AG10803 (cell line): ENCODE data around the gene SLC25A23.
A peak's percentile ranks its signal among the peaks of the same experiment; 100 is the strongest.

Experiments used
- DNase-seq: peaks from one replicate; pipeline ENCODE4 v3.0.0; 2010; ENCODE audit warnings: low read depth
- H3K4me3 ChIP-seq: 2 replicates; pipeline ENCODE4 v1.5.1; 2011; ENCODE audit warnings: mild to moderate bottlenecking, low read length, control low read depth
- TF ChIP-seq, protein P1 (sequence below): conservative IDR thresholded peaks from 2 replicates; pipeline ENCODE4 v1.5.1; 2011; ENCODE audit warnings: mild to moderate bottlenecking, low read length, control low read depth, inconsistent platforms

Gene SLC25A23

GRCh38 chr19:6478815-6479214, 19.2 kb upstream of the SLC25A23 start:
- H3K4me3 ChIP-seq, result no peak overlapping the region
- TF ChIP-seq, protein P1, sequence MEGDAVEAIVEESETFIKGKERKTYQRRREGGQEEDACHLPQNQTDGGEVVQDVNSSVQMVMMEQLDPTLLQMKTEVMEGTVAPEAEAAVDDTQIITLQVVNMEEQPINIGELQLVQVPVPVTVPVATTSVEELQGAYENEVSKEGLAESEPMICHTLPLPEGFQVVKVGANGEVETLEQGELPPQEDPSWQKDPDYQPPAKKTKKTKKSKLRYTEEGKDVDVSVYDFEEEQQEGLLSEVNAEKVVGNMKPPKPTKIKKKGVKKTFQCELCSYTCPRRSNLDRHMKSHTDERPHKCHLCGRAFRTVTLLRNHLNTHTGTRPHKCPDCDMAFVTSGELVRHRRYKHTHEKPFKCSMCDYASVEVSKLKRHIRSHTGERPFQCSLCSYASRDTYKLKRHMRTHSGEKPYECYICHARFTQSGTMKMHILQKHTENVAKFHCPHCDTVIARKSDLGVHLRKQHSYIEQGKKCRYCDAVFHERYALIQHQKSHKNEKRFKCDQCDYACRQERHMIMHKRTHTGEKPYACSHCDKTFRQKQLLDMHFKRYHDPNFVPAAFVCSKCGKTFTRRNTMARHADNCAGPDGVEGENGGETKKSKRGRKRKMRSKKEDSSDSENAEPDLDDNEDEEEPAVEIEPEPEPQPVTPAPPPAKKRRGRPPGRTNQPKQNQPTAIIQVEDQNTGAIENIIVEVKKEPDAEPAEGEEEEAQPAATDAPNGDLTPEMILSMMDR, result no peak
- DNase-seq, result no peak

DNA sequence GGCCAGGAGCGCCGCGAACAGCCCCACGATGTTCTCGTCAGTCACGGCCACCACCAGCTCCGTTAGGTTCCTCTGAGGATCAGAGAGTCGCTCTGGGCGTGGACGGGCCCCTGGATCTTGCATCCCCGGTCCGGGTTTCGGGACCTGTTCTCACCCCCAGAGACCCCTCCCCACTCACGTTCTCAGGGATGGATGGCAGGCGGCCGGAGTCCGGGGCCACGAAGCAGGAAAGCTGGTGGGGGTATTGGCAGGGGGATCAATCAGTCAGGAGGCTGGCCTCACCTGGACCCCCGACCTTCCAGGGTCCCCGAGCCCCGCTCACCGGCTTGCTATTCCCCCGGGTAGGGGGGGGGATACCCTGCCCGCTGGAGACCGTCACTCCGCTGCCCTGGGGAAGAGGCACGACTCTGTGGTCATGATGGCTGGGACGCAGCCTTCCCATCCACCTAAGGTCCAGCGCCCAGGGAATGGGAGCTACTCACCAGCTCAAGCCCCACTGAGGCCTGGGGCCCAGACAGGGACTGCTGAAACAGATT, 17.4 kb upstream of the SLC25A23 start:
- TF ChIP-seq, protein P1, result no peak
- no peak overlapping the region for H3K4me3 ChIP-seq
- no peak for DNase-seq

DNA sequence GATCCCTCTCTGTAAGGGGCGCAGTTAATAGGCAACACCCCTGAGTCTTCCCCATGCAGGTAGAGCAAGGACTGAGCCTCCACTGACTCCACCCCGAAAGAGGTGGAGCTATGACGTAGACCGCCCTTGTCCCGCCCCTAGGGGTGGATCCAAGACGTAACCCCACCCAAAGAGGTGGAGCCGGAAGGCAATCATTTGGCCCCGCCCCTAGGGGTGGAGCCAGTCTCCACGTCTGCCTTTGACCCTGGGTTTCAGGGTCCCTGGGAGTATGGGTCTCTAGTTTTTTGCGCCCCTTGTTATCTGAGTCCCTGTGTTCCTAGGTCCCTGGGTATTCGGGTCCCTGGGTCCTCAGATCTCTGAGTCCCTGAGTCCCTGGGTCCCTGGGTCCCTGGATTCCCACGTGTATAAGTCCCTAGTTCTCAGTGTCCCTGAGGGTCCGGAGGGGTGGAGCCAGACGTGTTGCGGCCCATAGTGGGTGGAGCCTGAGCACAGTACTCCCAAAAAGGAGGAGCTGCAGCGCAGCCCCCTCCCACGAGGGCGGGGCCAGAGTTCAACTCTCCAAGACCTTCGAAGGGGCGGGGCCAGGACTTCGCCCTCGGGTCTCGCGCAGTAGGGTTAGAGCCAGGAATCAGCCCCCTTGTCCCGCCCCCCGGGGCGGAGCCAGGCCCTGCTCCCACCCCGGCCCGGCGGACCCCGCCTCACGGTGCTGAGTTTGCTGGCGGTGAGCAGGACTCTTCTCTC, 16.7 kb upstream of the SLC25A23 start:
- no peak overlapping the region for H3K4me3 ChIP-seq
- DNase-seq, result peak; percentile 12
- TF ChIP-seq, protein P1, result no peak

DNA sequence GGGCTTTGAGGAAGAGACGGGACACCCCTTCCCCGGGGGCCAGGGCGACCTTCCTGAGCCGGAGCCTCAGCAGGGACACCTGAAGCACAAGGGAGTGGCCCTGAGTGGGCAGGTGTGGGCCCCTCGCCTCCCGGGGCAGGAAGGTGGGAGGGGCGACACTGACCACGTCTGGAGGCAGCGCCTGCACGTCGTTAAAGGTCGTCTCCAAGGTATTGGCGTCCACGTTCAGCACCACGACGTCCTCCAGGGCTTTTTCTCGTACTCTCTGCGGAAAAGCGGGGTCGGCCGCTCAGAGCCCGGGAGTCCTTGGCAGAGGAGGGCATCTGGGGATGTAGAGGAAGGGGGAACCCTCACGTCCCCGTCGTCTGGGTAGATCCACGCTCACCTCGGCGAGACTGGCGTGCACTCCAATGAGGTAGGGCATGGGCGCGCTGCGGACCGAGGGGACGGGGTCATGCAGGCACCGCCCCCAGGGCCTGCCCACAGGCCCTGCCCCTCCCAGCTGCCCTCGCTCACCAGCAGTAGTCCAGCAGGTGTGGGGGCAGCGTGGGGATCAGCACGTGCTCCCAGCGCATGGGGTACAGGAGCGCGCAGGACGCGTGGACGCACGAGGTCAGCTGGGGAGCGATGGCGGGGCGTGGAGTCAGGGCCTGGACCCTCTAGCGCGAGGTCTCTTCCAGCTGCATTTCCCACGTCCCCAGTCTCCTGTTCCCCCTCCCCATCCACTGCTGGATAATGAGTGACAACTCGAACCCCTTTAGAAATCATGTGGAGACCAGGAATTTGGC, 15.9 kb upstream of the SLC25A23 start:
- H3K4me3 ChIP-seq, result no peak overlapping the region
- DNase-seq, result no peak
- TF ChIP-seq, protein P1, result no peak

DNA sequence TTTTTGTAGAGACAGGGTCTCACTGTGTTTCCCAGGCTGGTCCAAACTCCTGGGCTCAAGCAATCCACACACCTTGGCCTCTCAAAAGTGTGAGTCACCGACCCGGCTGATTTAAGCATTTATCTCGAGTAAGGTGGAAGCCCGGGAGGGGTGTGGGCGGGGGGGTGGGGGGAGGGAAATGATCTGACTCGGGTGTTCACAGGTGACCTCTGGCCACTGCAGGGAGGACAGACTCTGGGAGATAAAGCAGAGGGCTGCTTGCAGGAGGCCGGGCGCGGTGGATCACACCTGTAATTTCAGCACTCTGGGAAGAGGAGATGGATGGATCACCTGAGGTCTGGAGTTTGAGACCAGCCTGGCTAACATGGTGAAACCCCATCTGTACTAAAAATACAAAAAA, 14.1 kb upstream of the SLC25A23 start:
- no peak overlapping the region for H3K4me3 ChIP-seq
- TF ChIP-seq, protein P1, result no peak
- no peak for DNase-seq

GRCh38 chr19:6472713-6473112, 13.1 kb upstream of the SLC25A23 start:
- TF ChIP-seq, protein P1, result no peak
- no peak for DNase-seq
- H3K4me3 ChIP-seq, result no peak overlapping the region

DNA sequence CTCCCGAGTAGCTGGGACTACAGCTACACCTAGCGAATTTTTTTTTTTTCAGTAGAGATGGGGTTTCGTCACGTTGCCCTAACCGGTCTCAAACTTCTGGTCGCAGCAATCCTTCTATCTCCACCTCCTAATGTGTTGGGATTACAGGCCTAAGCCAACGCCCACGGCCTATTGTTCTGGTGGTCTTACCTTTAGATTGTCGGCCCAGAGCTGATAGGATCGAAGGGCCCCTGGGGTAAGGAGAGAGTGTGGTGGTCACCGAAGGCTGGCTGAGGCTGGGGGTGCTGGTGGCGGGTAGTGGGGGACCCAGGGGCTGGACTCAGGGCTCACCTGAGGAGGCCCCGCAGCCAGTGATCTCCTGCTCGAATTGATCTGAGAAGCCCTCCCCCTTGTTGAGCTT, 11.5 kb upstream of the SLC25A23 start:
- DNase-seq, result no peak
- H3K4me3 ChIP-seq, result no peak overlapping the region
- TF ChIP-seq, protein P1, result no peak
